Right cardiac atrium (tissue), 5 donors: ENCODE data around the gene TAS1R2. TPM values are rescaled to one million over a fixed set of nuclear protein-coding genes. Genes with fewer than 3 reads are reported as not detected.
A peak's percentile ranks its signal among the peaks of the same experiment; 100 is the strongest.
"Not testable (repeated sequence)": the region's sequence is repeated elsewhere in the genome, so short reads cannot be mapped to it uniquely, and the experiment has no call there.

Experiments used
- ATAC-seq, 2 donors: fragments of 200-7000 bp; cut with Tn5 transposase; one replicate each; pipeline versions ENCODE4 v1.8.0 to v1.9.1; 2020; ENCODE audit warnings: moderate library complexity in 2 of 2, mild to moderate bottlenecking in 1 of 2
- DNase-seq, 3 donors: peaks; one replicate each; pipeline ENCODE4 v3.0.0-alpha.2; 2020
- H3K27ac ChIP-seq: one replicate; pipeline ENCODE4 v1.5.1; 2013; ENCODE audit warnings: mild to moderate bottlenecking, low read length, control low read depth, moderate library complexity
- H3K27me3 ChIP-seq: one replicate; pipeline ENCODE4 v1.6.1; 2013; ENCODE audit not compliant: control insufficient read depth, insufficient read depth
- H3K4me1 ChIP-seq: one replicate; pipeline ENCODE4 v1.6.1; 2013; ENCODE audit warnings: low read length; ENCODE audit not compliant: control insufficient read depth, insufficient read depth
- H3K4me3 ChIP-seq: one replicate; pipeline ENCODE4 v1.5.1; 2013; ENCODE audit warnings: low read length, control low read depth
- H3K9me3 ChIP-seq: one replicate; pipeline ENCODE4 v1.6.1; 2013; ENCODE audit warnings: low read length; ENCODE audit not compliant: control insufficient read depth
- WGBS: extraction: QIAGEN DNeasy Blood & Tissue Kit; methylation state at CpG from one replicate; pipeline ENCODE4 v1.1.7; 2013; 5-methylcytosine and 5-hydroxymethylcytosine counted together
- intact Hi-C, 4 donors: fragments of 100-400 bp; cut with DNase I; formaldehyde crosslinking; loops; one replicate each; pipeline versions ENCODE4 v1.11.0 to v1.14.0; 2022 to 2023
- polyA plus RNA-seq: library from polyadenylated mRNA; stranded (reverse); fragments of 200-250 nt; gene quantifications from one replicate; pipeline ENCODE4 v1.2.3, GENCODE V29; 2013
- total RNA-seq, 4 donors: library from RNA; stranded (reverse); fragmentation: NEBNext Ultra II Directional; extraction: Animal tissue kit (Norgen Biotek cat#: 25700); gene quantifications; one replicate each; pipeline ENCODE4 v1.2.1, GENCODE V29; 2021
- donor health status: healthy with polysubstance abuse.
- donor health status: DM: no; HTN: yes; CAD: no.
- donor health status: DM: no; HTN: no; CAD: no.
- donor health status: DM: no; HTN: yes; CAD: no; lungs with severe emphysema.
- donor health status: DM: yes; HTN: yes; CAD: no.

TAS1R2 gene
- total and polyA plus RNA-seq, 5 donors, result not detected

- H3K4me3 ChIP-seq, H3K9me3 ChIP-seq, ATAC-seq, H3K27ac ChIP-seq, H3K27me3 ChIP-seq, H3K4me1 ChIP-seq, DNase-seq, intact Hi-C loops: not testable (repeated sequence)
- 86% methylated on average over 2 of the region's 2 CpGs for WGBS
Measured at GRCh38 chr1:18847723-18848122, 11.7 kb downstream of the TAS1R2 start.

GRCh38 chr1:18840145-18840544 is 19.3 kb downstream of the TAS1R2 start:
- intact Hi-C loops, result no loop called here
- no peak overlapping the region for H3K27ac ChIP-seq
- no peaks in the 10 kb centered on the region for H3K4me1 ChIP-seq
- ATAC-seq, result peak in 1 of 2 donors; percentile 17
- no peaks in the 10 kb centered on the region for H3K9me3 ChIP-seq
- no peak overlapping the region for H3K4me3 ChIP-seq
- no peak for DNase-seq
- H3K27me3 ChIP-seq, result no peaks in the 10 kb centered on the region
- 92% methylated on average over 17 of the region's 17 CpGs for WGBS

DNA sequence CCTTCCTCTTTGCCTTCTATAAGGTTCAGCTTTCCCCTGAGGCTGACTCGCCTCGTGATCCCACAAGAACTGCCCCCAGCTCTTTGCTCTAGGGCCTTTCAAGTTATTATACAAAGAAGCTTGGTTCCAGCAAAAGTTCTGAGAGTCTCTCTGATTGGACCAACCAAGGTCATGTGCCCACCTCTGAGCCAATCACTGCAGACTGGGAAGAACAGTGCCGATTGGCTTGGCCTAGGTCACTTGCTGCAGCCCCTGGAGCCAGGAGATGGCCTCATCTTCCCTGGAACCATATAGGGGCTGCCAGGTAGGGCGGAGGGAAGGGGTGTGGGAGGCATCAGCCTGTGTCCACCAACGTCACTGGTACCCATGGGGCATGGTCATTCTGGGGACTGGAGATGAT is 22.8 kb downstream of the TAS1R2 start:
- no peak overlapping the region for H3K27ac ChIP-seq
- no peaks in the 10 kb centered on the region for H3K9me3 ChIP-seq
- H3K4me3 ChIP-seq, result no peak overlapping the region
- H3K27me3 ChIP-seq, result no peaks in the 10 kb centered on the region
- WGBS, result 74% methylated on average over 5 of the region's 5 CpGs
- intact Hi-C loops, result no loop called here
- no peaks in the 10 kb centered on the region for H3K4me1 ChIP-seq
- ATAC-seq (no peak), DNase-seq (no peak)

DNA sequence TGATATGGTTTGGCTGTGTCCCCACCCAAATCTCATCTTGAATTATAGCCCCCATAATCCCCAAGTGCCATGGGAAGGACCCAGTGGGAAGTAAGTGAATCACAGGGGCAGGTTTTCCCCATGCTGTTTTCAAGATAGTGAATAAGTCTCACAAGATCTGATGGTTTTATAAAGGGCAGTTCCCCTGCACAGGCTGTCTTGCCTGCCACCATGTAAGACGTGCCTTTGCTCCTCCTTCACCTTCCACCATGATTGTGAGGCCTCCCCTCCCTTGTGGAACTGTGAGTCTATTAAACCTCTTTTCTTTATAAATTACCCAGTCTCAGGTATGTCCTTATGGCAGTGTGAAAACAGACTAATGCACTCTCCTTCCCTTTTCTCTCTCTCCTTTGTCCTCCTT is 27.1 kb downstream of the TAS1R2 start:
- H3K4me3 ChIP-seq, intact Hi-C loops, ATAC-seq, H3K27ac ChIP-seq, H3K9me3 ChIP-seq, DNase-seq, H3K27me3 ChIP-seq, H3K4me1 ChIP-seq: not testable (repeated sequence)
- 35% methylated on average over 1 of the region's 1 CpG for WGBS

GRCh38 chr1:18831656-18832055 is 27.8 kb downstream of the TAS1R2 start:
- 90% methylated on average over 2 of the region's 2 CpGs for WGBS
- no peak for ATAC-seq
- intact Hi-C loops, result no loop called here
- H3K4me3 ChIP-seq, result no peak overlapping the region
- peaks cover 4% of the 10 kb centered on the region for H3K27me3 ChIP-seq
- no peak overlapping the region for H3K27ac ChIP-seq
- H3K9me3 ChIP-seq, result no peaks in the 10 kb centered on the region
- no peak for DNase-seq
- no peaks in the 10 kb centered on the region for H3K4me1 ChIP-seq

- ATAC-seq, result no peak
- H3K27ac ChIP-seq, result no peak overlapping the region
- WGBS, result 43% methylated on average over 12 of the region's 12 CpGs
- no peak overlapping the region for H3K4me3 ChIP-seq
- DNase-seq, result no peak
- H3K9me3 ChIP-seq, result no peaks in the 10 kb centered on the region
- peaks cover 4% of the 10 kb centered on the region for H3K27me3 ChIP-seq
- H3K4me1 ChIP-seq, result no peaks in the 10 kb centered on the region
- intact Hi-C loops, result no loop called here
Measured at GRCh38 chr1:18830596-18830995, 28.9 kb downstream of the TAS1R2 start.

GRCh38 chr1:18829671-18830070 is 29.8 kb downstream of the TAS1R2 start:
- ATAC-seq (no peak), DNase-seq (no peak)
- Histone ChIP-seq H3K27me3 (peaks cover 4% of the 10 kb centered on the region), H3K9me3 (no peaks in the 10 kb centered on the region), H3K4me1 (no peaks in the 10 kb centered on the region), H3K27ac (no peak overlapping the region), H3K4me3 (no peak overlapping the region)
- intact Hi-C loops, result no loop called here
- WGBS, result 96% methylated on average over 1 of the region's 1 CpG

DNA sequence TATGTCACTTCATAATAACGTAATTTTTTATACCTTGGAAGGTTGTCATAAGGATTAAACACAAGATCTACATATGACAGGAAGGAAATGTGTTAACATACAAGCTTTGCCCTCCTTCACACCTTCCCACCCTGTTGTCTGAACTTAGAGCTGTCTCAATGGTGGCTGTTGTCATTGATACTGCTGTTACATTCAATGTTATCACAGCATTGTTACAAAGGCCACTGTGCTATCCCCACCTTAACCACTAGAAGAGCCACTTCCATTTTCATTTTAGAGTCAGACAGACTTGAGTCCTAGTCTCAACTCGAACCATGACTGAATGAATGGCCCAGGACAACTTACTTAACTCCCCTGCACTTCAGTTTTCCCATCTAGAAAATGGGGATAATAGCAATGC is 31.2 kb downstream of the TAS1R2 start:
- Histone ChIP-seq H3K27ac (no peak overlapping the region), H3K27me3 (peaks cover 4% of the 10 kb centered on the region), H3K4me3 (no peak overlapping the region), H3K9me3 (no peaks in the 10 kb centered on the region), H3K4me1 (no peaks in the 10 kb centered on the region)
- DNase-seq (no peak), ATAC-seq (no peak)
- WGBS, result 48% methylated on average over 2 of the region's 2 CpGs
- intact Hi-C loops, result no loop called here

- no peaks in the 10 kb centered on the region for H3K4me1 ChIP-seq
- no peaks in the 10 kb centered on the region for H3K27me3 ChIP-seq
- DNase-seq (no peak), ATAC-seq (no peak)
- H3K4me3 ChIP-seq, result no peak overlapping the region
- H3K27ac ChIP-seq, result no peak overlapping the region
- intact Hi-C loops, result no loop called here
- WGBS, result 90% methylated on average over 6 of the region's 6 CpGs
- H3K9me3 ChIP-seq, result no peaks in the 10 kb centered on the region
Measured at GRCh38 chr1:18823438-18823837, 36.0 kb downstream of the TAS1R2 start.

DNA sequence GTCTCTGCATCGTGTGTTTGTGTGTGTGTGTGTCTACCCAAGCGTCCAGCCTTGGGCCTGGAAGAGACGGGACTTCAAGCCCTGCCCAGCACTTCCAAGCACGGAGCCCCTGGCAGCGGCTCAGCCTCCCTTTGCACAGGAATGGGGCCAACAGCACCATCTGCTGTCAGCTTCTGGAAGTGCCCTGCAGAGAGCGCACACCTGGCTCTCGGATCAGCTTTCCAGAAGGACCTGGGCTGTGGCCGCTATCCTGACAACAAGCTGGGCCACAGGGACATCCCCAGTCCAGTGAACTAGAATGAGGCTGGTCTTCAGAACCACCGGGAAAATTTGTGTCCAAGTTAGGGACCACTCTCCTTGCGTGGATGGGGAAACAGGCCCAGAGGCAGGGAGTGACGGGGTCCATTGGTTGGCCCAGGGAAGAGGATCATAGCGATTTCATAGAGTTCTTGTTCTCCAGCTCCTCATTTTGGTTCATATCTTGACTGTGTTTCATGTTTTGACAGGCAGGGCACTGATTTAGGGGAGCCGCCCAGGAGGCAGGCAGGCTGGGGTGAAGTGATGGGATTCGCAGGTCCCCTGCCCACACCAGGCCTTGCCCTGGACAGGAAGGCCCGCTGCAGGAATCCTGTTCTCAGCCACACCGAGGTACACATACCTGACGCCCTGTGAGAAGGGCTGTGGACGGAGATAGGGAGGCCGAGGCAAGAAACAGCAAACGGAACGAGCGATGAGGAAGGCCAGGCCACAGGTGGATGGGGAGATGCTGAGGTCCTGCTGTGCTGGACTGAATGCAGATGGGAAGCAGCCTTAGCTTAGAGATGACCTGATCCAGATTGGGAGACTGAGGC is 38.4 kb downstream of the TAS1R2 start:
- Histone ChIP-seq H3K4me1 (no peaks in the 10 kb centered on the region), H3K4me3 (no peak overlapping the region), H3K9me3 (no peaks in the 10 kb centered on the region), H3K27ac (no peak overlapping the region), H3K27me3 (no peaks in the 10 kb centered on the region)
- ATAC-seq (peak; percentile 63 to 84), DNase-seq (peak; percentile 78 to 93 (median 89))
- intact Hi-C loops, result loop anchor here in 3 of 4 donors (1.0 to 2.0 kb wide), 3 partner anchors 224 to 226 kb away; no protein-coding TSS in a partner anchor
- 46% methylated on average over 22 of the region's 22 CpGs for WGBS

DNA sequence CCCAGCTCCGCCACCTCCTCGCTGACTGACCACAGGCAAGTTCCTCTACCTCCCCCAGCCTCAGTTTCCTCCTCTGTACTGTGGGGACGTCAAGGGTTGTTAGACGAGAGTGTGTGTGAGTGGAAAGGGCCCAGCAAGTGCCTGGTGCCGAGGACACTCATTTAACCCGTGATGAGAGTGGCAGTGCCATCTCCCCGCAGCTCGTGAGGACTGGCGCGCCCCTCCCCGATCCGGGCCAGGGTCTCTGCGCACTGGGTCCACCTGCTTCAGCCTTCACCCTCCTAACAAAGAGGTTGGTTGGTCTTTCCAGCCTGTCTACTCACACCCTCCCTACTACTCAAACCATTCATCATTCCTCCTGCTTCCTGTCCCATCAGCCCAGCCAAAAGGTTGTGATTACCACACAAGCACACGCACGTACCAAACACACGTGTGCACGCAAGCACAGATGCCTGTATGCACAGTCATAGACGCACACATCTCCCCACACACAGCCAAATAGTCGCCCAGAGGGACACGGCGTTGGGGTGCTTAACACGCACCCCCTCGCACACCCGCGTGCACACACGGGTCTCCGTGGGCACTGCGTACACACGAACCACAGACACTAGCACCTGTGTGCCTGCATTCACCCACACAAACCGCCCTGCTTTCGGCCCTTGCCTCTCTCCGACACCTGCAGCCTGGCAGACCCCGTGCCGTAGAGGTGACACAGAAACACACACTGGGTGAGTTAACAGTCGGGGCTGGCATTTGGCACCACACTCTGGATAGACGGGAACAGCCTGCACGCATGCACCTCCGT is 39.3 kb downstream of the TAS1R2 start:
- Histone ChIP-seq H3K4me3 (no peak overlapping the region), H3K27ac (no peak overlapping the region), H3K9me3 (no peaks in the 10 kb centered on the region), H3K4me1 (no peaks in the 10 kb centered on the region), H3K27me3 (no peaks in the 10 kb centered on the region)
- WGBS, result 70% methylated on average over 38 of the region's 38 CpGs
- intact Hi-C loops, result loop anchor here (1.0 to 5.0 kb wide), 4 partner anchors 223 to 225 kb away; no protein-coding TSS in a partner anchor
- DNase-seq (no peak), ATAC-seq (peak in 1 of 2 donors; percentile 19)
